ENCODE measurements around the gene DNAJC17.

The DNAJC17 gene

DNA sequence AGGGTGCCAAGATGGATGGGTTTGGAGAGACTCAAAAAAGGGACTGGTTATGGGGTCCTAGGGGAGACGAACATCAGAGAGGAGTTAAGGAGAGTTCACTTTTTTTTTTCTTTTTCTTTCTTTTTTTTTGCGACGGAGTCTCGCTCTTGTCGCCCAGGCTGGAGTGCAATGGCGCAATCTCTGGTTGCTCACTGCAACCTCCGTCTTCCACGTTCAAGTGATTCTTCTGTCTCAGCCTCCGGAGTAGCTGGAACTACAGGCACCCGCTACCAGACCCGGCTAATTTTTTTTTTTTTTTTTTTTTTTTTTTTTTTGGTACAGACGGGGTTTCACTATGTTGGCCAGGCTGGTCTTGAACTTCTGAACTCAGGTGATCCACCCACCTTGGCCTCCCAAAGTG lies 37.8 kb upstream of the DNAJC17 start:
- Histone ChIP-seq H3K4me3 (ENCODE audit: low read length) (peak overlapping the region; percentile 79), H3K36me3 (ENCODE audit: control insufficient read depth, insufficient read depth, low read length) (peaks cover 1% of the 10 kb centered on the region), H2BK120ac (ENCODE audit: low read depth, low read length) (no peak overlapping the region), H3K4me2 (ENCODE audit: low read length) (peak overlapping the region; percentile 99), H2AK5ac (ENCODE audit: low read length) (no peak overlapping the region), H3K4me1 (ENCODE audit: control insufficient read depth, low read depth, low read length) (peaks cover 20% of the 10 kb centered on the region), H3K27ac (ENCODE audit: low read depth, low read length) (no peak overlapping the region), H3K79me1 (ENCODE audit: low read length) (peaks cover 25% of the 10 kb centered on the region), H3K27me3 (ENCODE audit: insufficient read depth, low read length, poor library complexity) (no peaks in the 10 kb centered on the region), H2BK5ac (ENCODE audit: low read length) (no peak overlapping the region), H4K8ac (ENCODE audit: low read depth, low read length) (no peak overlapping the region), H4K5ac (ENCODE audit: low read length) (no peak overlapping the region), H3K23ac (ENCODE audit: low read length) (no peak overlapping the region), H3K4ac (ENCODE audit: low read depth, low read length) (no peak overlapping the region), H3K9ac (ENCODE audit: low read length) (peak overlapping the region; percentile 94), H3K18ac (ENCODE audit: low read length) (no peak overlapping the region), H3K56ac (ENCODE audit: low read length) (peak overlapping the region; percentile 97), H3K79me2 (ENCODE audit: control insufficient read depth, insufficient read depth, low read length) (peaks cover 31% of the 10 kb centered on the region), H2BK15ac (replicated peaks; ENCODE audit: low read depth) (no peak overlapping the region)
- DNase-seq: no peak
- no CpG with 5 or more reads among the region's 12 CpGs for WGBS (ENCODE audit: extremely low coverage, insufficient coverage, low lambda C conversion rate)

DNA sequence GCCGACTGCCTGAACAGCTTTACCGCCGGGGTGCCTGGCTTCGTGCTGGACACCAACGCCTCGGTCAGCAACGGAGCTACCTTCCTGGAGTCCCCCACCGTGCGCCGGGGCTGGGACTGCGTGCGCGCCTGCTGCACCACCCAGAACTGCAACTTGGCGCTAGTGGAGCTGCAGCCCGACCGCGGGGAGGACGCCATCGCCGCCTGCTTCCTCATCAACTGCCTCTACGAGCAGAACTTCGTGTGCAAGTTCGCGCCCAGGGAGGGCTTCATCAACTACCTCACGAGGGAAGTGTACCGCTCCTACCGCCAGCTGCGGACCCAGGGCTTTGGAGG lies 37.4 kb upstream of the DNAJC17 start:
- Histone ChIP-seq H3K36me3 (ENCODE audit: control insufficient read depth, insufficient read depth, low read length) (peaks cover 1% of the 10 kb centered on the region), H2BK15ac (replicated peaks; ENCODE audit: low read depth) (no peak overlapping the region), H3K4me3 (ENCODE audit: low read length) (peak overlapping the region; percentile 79), H3K79me2 (ENCODE audit: control insufficient read depth, insufficient read depth, low read length) (peaks cover 31% of the 10 kb centered on the region), H3K4ac (ENCODE audit: low read depth, low read length) (no peak overlapping the region), H4K5ac (ENCODE audit: low read length) (no peak overlapping the region), H3K4me2 (ENCODE audit: low read length) (peak overlapping the region; percentile 99), H3K18ac (ENCODE audit: low read length) (peak overlapping the region; percentile 21), H3K4me1 (ENCODE audit: control insufficient read depth, low read depth, low read length) (peaks cover 20% of the 10 kb centered on the region), H3K27me3 (ENCODE audit: insufficient read depth, low read length, poor library complexity) (no peaks in the 10 kb centered on the region), H2AK5ac (ENCODE audit: low read length) (no peak overlapping the region), H3K9ac (ENCODE audit: low read length) (peak overlapping the region; percentile 94), H2BK120ac (ENCODE audit: low read depth, low read length) (peak overlapping the region; percentile 19), H3K79me1 (ENCODE audit: low read length) (peaks cover 25% of the 10 kb centered on the region), H4K8ac (ENCODE audit: low read depth, low read length) (no peak overlapping the region), H3K23ac (ENCODE audit: low read length) (no peak overlapping the region), H3K56ac (ENCODE audit: low read length) (peak overlapping the region; percentile 97), H2BK5ac (ENCODE audit: low read length) (no peak overlapping the region), H3K27ac (ENCODE audit: low read depth, low read length) (no peak overlapping the region)
- no CpG with 5 or more reads among the region's 28 CpGs for WGBS (ENCODE audit: extremely low coverage, insufficient coverage, low lambda C conversion rate)
- DNase-seq: peak; percentile 47

DNA sequence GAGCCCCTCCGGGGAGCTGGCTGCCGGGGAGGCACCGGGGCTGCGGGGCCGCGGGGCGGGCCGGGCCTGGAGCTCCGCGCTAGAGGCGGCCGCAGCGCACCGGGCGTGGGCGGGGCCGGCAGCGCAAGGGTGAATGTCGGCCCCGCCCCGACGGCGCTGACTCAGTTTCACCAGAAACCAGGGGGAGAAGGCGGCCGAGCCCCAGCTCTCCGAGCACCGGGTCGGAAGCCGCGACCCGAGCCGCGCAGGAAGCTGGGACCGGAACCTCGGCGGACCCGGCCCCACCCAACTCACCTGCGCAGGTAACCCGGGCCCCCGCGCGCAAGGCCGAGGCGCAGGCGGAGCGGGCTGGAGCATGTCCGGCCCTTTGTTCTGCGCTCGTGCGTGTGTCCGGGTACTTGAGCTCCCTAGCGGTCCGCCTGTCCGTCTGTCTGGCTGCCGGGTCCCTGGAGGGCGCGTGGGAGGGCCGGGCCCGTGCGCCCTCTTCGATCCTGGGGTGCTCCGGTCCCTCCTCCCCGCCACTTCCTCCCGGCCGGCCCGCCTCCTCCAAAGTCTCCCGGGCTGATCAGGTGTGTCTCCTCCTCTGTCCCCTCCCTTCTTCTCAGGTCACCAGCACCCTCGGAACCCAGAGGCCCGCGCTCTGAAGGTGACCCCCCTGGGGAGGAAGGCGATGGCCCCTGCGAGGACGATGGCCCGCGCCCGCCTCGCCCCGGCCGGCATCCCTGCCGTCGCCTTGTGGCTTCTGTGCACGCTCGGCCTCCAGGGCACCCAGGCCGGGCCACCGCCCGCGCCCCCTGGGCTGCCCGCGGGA lies 36.8 kb upstream of the DNAJC17 start, which contains the start of gene SPINT1:
SPINT1 (plus strand) TSS at position 164 of the 811 bp plus-strand sequence; CDS start at position 671, 507 bp downstream.
- H3K79me2 ChIP-seq (ENCODE audit: control insufficient read depth, insufficient read depth, low read length): peaks cover 30% of the 10 kb centered on the region
- peaks cover 1% of the 10 kb centered on the region for H3K36me3 ChIP-seq (ENCODE audit: control insufficient read depth, insufficient read depth, low read length)
- no peak within 1 kb of the TSS for H2BK15ac ChIP-seq (replicated peaks; ENCODE audit: low read depth)
- no peak within 1 kb of the TSS for H2AK5ac ChIP-seq (ENCODE audit: low read length)
- peak within 1 kb of the TSS; percentile 99 for H3K4me2 ChIP-seq (ENCODE audit: low read length)
- H3K9ac ChIP-seq (ENCODE audit: low read length): peak within 1 kb of the TSS; percentile 94
- peak within 1 kb of the TSS; percentile 24 for H3K27ac ChIP-seq (ENCODE audit: low read depth, low read length)
- H3K27me3 ChIP-seq (ENCODE audit: insufficient read depth, low read length, poor library complexity): no peaks in the 10 kb centered on the region
- H4K5ac ChIP-seq (ENCODE audit: low read length): no peak within 1 kb of the TSS
- peak within 1 kb of the TSS; percentile 79 for H3K4me3 ChIP-seq (ENCODE audit: low read length)
- H2BK5ac ChIP-seq (ENCODE audit: low read length): no peak within 1 kb of the TSS
- H3K4me1 ChIP-seq (ENCODE audit: control insufficient read depth, low read depth, low read length): peaks cover 20% of the 10 kb centered on the region
- peak within 1 kb of the TSS; percentile 49 for H3K4ac ChIP-seq (ENCODE audit: low read depth, low read length)
- H3K23ac ChIP-seq (ENCODE audit: low read length): no peak within 1 kb of the TSS
- peak within 1 kb of the TSS; percentile 29 for H2BK120ac ChIP-seq (ENCODE audit: low read depth, low read length)
- DNase-seq: peak; percentile 48
- no peak within 1 kb of the TSS for H4K8ac ChIP-seq (ENCODE audit: low read depth, low read length)
- H3K56ac ChIP-seq (ENCODE audit: low read length): peak within 1 kb of the TSS; percentile 97
- peak within 1 kb of the TSS; percentile 21 for H3K18ac ChIP-seq (ENCODE audit: low read length)
- H3K79me1 ChIP-seq (ENCODE audit: low read length): peaks cover 24% of the 10 kb centered on the region
- WGBS (ENCODE audit: extremely low coverage, insufficient coverage, low lambda C conversion rate): no CpG with 5 or more reads among the region's 89 CpGs

DNA sequence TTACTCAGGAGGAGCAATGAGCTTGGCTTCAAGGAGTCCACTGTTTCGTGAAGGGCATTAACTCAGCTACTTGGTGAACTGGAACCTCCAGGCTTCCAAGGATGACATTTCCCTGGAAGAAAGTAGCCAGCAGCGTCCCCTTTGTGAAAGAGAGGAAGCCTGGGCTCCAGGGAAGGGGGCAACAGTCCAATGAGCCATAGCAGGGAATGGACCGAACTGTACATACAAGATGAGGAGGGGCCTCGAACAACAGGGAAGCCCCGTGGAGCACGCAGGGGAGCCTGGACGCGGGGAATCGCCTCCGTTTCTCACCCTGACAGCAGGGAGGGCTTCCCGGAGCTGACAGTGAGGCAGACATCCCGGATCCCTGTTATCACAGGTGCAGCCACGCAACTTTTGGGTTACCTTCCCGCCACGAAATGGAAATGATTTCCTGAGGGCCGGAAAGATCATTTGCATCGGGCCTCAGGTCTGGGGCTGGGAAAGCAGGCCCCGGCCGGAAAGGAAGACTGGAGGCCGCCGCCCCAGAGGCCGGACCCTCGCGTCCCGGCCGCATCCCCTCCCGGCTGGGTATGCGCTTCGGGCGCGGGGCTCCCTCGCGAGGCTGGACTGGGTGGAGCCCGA lies 36.1 kb upstream of the DNAJC17 start:
- WGBS (ENCODE audit: extremely low coverage, insufficient coverage, low lambda C conversion rate): no CpG with 5 or more reads among the region's 34 CpGs
- peak overlapping the region; percentile 47 for H3K4me3 ChIP-seq (ENCODE audit: low read length)

DNA sequence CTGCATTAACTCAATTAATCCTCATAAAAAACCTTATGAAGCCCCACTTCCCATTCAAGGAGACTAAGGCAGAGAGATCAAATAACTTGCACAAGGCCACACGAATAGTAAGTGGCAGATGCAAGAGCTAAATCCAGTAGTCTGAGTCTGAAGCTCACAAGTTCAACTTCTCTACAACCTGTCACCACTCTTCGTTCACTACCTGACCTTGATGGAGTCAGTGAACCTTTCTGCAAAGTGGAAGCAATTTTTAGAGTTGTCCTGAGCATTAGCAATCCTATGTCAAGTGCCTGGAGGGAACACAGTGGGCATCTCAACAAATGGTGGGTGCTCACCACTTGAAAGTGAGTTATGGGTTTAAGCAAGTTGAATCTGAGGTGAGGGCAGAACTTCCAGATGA lies 34.5 kb upstream of the DNAJC17 start:
- no peak overlapping the region for H3K18ac ChIP-seq (ENCODE audit: low read length)
- H3K4me1 ChIP-seq (ENCODE audit: control insufficient read depth, low read depth, low read length): peaks cover 11% of the 10 kb centered on the region
- H3K79me1 ChIP-seq (ENCODE audit: low read length): peaks cover 10% of the 10 kb centered on the region
- H3K9ac ChIP-seq (ENCODE audit: low read length): no peak overlapping the region
- no peaks in the 10 kb centered on the region for H3K27me3 ChIP-seq (ENCODE audit: insufficient read depth, low read length, poor library complexity)
- H2AK5ac ChIP-seq (ENCODE audit: low read length): no peak overlapping the region
- H2BK15ac ChIP-seq (replicated peaks; ENCODE audit: low read depth): no peak overlapping the region
- no peak overlapping the region for H3K4me2 ChIP-seq (ENCODE audit: low read length)
- no peak overlapping the region for H4K8ac ChIP-seq (ENCODE audit: low read depth, low read length)
- WGBS (ENCODE audit: extremely low coverage, insufficient coverage, low lambda C conversion rate): no CpG with 5 or more reads among the region's 2 CpGs
- H3K4ac ChIP-seq (ENCODE audit: low read depth, low read length): no peak overlapping the region
- no peak overlapping the region for H2BK120ac ChIP-seq (ENCODE audit: low read depth, low read length)
- DNase-seq: no peak
- H3K4me3 ChIP-seq (ENCODE audit: low read length): no peak overlapping the region
- H4K5ac ChIP-seq (ENCODE audit: low read length): no peak overlapping the region
- no peaks in the 10 kb centered on the region for H3K36me3 ChIP-seq (ENCODE audit: control insufficient read depth, insufficient read depth, low read length)
- peaks cover 15% of the 10 kb centered on the region for H3K79me2 ChIP-seq (ENCODE audit: control insufficient read depth, insufficient read depth, low read length)
- no peak overlapping the region for H3K56ac ChIP-seq (ENCODE audit: low read length)
- H3K23ac ChIP-seq (ENCODE audit: low read length): no peak overlapping the region
- H2BK5ac ChIP-seq (ENCODE audit: low read length): no peak overlapping the region
- H3K27ac ChIP-seq (ENCODE audit: low read depth, low read length): no peak overlapping the region

More for the DNA sequence above, 36.1 kb upstream of the DNAJC17 start:
- H3K18ac ChIP-seq (ENCODE audit: low read length): peak overlapping the region; percentile 21
- peaks cover 1% of the 10 kb centered on the region for H3K36me3 ChIP-seq (ENCODE audit: control insufficient read depth, insufficient read depth, low read length)
- peaks cover 30% of the 10 kb centered on the region for H3K79me2 ChIP-seq (ENCODE audit: control insufficient read depth, insufficient read depth, low read length)
- H2AK5ac ChIP-seq (ENCODE audit: low read length): no peak overlapping the region
- peaks cover 20% of the 10 kb centered on the region for H3K4me1 ChIP-seq (ENCODE audit: control insufficient read depth, low read depth, low read length)
- peaks cover 24% of the 10 kb centered on the region for H3K79me1 ChIP-seq (ENCODE audit: low read length)
- peak overlapping the region; percentile 83 for H3K56ac ChIP-seq (ENCODE audit: low read length)
- H2BK15ac ChIP-seq (replicated peaks; ENCODE audit: low read depth): no peak overlapping the region
- DNase-seq: peak; percentile 36
- H3K4me2 ChIP-seq (ENCODE audit: low read length): peak overlapping the region; percentile 78
- no peaks in the 10 kb centered on the region for H3K27me3 ChIP-seq (ENCODE audit: insufficient read depth, low read length, poor library complexity)
- no peak overlapping the region for H3K4ac ChIP-seq (ENCODE audit: low read depth, low read length)
- no peak overlapping the region for H3K23ac ChIP-seq (ENCODE audit: low read length)
- no peak overlapping the region for H4K5ac ChIP-seq (ENCODE audit: low read length)
- H2BK120ac ChIP-seq (ENCODE audit: low read depth, low read length): no peak overlapping the region
- no peak overlapping the region for H3K27ac ChIP-seq (ENCODE audit: low read depth, low read length)
- H3K9ac ChIP-seq (ENCODE audit: low read length): peak overlapping the region; percentile 94
- no peak overlapping the region for H2BK5ac ChIP-seq (ENCODE audit: low read length)
- no peak overlapping the region for H4K8ac ChIP-seq (ENCODE audit: low read depth, low read length)

Measured in mesendoderm (in vitro differentiated cells).